Cerebellar cortex (tissue), 1 donor: Measurements from ENCODE around the gene DOHH.

Experiments
- DNase-seq: peaks from one replicate; pipeline ENCODE4 v3.0.0-alpha.2; 2015; ENCODE audit warnings: low spot score

Gene DOHH

GRCh38 chr19:3503036-3503572 lies 2.6 kb upstream of the DOHH start:
- DNase-seq: no peak

- no peak for DNase-seq
These were observed 1.3 kb upstream of the DOHH start for GRCh38 chr19:3501780-3502179.

GRCh38 chr19:3499738-3500428 lies 591 bp downstream of the DOHH start:
- no peak for DNase-seq

- no peak for DNase-seq
These were observed 2.5 kb downstream of the DOHH start for GRCh38 chr19:3497757-3498520.

- no peak for DNase-seq
These were observed 3.8 kb downstream of the DOHH start for GRCh38 chr19:3496392-3497273.

- DNase-seq: no peak
These were observed 5.9 kb downstream of the DOHH start for GRCh38 chr19:3494559-3494958.

- DNase-seq: no peak
These were observed 6.4 kb downstream of the DOHH start for GRCh38 chr19:3494051-3494450.

GRCh38 chr19:3493651-3494050 lies 6.8 kb downstream of the DOHH start:
- DNase-seq: no peak

- DNase-seq: no peak
These were observed 7.6 kb downstream of the DOHH start for GRCh38 chr19:3492919-3493318.

GRCh38 chr19:3492131-3492839 lies 8.2 kb downstream of the DOHH start:
- no peak for DNase-seq

- no peak for DNase-seq
These were observed 8.9 kb downstream of the DOHH start for GRCh38 chr19:3491396-3492119.

- no peak for DNase-seq
These were observed 17.2 kb downstream of the DOHH start, which contains the start of gene SMIM44 for GRCh38 chr19:3483226-3483628. TSS of gene SMIM44 (minus strand) at chr19:3483441. CDS start at chr19:3483403, 38 bp downstream.

- no peak for DNase-seq
These were observed 17.8 kb downstream of the DOHH start for GRCh38 chr19:3482507-3483225.

GRCh38 chr19:3481241-3482090 lies 19.0 kb downstream of the DOHH start:
- DNase-seq: no peak

GRCh38 chr19:3480383-3481091 lies 19.9 kb downstream of the DOHH start, which contains the start of gene SMIM24:
TSS of gene SMIM24 (minus strand) at chr19:3480525. CDS start at chr19:3480463, 62 bp downstream.
- DNase-seq: no peak

GRCh38 chr19:3479834-3480215 lies 20.6 kb downstream of the DOHH start:
- no peak for DNase-seq

- no peak for DNase-seq
These were observed 21.2 kb downstream of the DOHH start for GRCh38 chr19:3479177-3479833.
